Adrenal gland (tissue), 12 donors: Measurements from ENCODE around the gene MAGI1. TPM values are rescaled to one million over a fixed set of nuclear protein-coding genes. Genes with fewer than 3 reads are reported as not detected.

ENCODE experiments used
- DNase-seq, 7 donors: peaks; one replicate each; pipeline ENCODE4 v3.0.0-alpha.2; 2019 to 2020
- H3K27ac ChIP-seq, 5 donors: fragments of 200-600 bp; sonication (generic) in 4 of 5; 1 replicate in 3 of 5; 2 replicates in 2 of 5; pipeline versions ENCODE4 v1.5.1 to v1.8.0; 2016 to 2020; ENCODE audit warnings: mild to moderate bottlenecking in 1 of 5
- H3K27me3 ChIP-seq: fragments of 200-600 bp; 2 replicates; pipeline ENCODE4 v1.8.0; 2021
- H3K36me3 ChIP-seq, 2 donors: fragments of 200-600 bp; replicated peaks in 1 of 2; 1 replicate in 1 of 2; 2 replicates in 1 of 2; pipeline versions ENCODE4 v1.5.1 to v1.8.0; 2018 to 2022
- H3K4me1 ChIP-seq, 2 donors: fragments of 200-600 bp; replicated peaks in 1 of 2; 1 replicate in 1 of 2; 2 replicates in 1 of 2; pipeline versions ENCODE4 v1.5.1 to v1.8.0; 2018 to 2021
- H3K4me3 ChIP-seq, 4 donors: fragments of 200-600 bp; sonication (generic) in 3 of 4; one replicate each; pipeline ENCODE4 v1.5.1; 2016 to 2018
- H3K9me3 ChIP-seq, 3 donors: fragments of 200-600 bp; sonication (generic) in 1 of 3; replicated peaks in 1 of 3; 1 replicate in 2 of 3; 2 replicates in 1 of 3; pipeline versions ENCODE4 v1.5.1 to v1.8.0; 2016 to 2021
- POLR2A ChIP-seq, 2 donors: fragments of 450-650 bp; IDR thresholded peaks; one replicate each; pipeline ENCODE4 v1.6.1; 2017; ENCODE audit warnings: antibody characterized with exemption in 2 of 2, mild to moderate bottlenecking in 2 of 2, moderate library complexity in 1 of 2
- WGBS, 4 donors: extraction: QIAGEN DNeasy Blood & Tissue Kit in 2 of 4; methylation state at CpG; one replicate each; pipeline versions ENCODE4 v1.1.5 to v1.1.7; 2013 to 2017; 5-methylcytosine and 5-hydroxymethylcytosine counted together
- intact Hi-C, 2 donors: fragments of 100-400 bp; cut with DNase I; formaldehyde crosslinking; loops; one replicate each; pipeline versions ENCODE4 v1.14.1 to v1.15.0; 2022 to 2023
- polyA plus RNA-seq, 3 donors: library from polyadenylated mRNA; stranded (reverse); fragments of 200-250 nt in 2 of 3; fragments of 350-450 nt in 1 of 3; fragmentation: Illumina TruSeq in 1 of 3; extraction: RNeasy Lipid Tissue Mini Kit (QIAGEN cat#74804) in 1 of 3; gene quantifications; one replicate each; pipeline ENCODE4 v1.2.3, GENCODE V29; 2013 to 2014
- total RNA-seq, 9 donors: library from RNA; depleted of rRNA in 4 of 9; stranded (reverse); fragments of >200 nt in 4 of 9; fragments of 120-200 nt in 1 of 9; fragmentation: NEBNext Ultra II Directional in 1 of 9; extraction: Animal tissue kit (Norgen Biotek cat#: 25700) in 1 of 9; gene quantifications; one replicate each; pipeline versions ENCODE4 v1.1.0 to v1.2.4, GENCODE V29; 2013 to 2023
- TF ChIP-seq, protein P1 (sequence below), 6 experiments: fragments of 450-650 bp in 4 of 6; fragments of 200-600 bp in 2 of 6; sonication (generic) in 1 of 6; IDR thresholded peaks; 1 replicate in 5 of 6; 2 replicates in 1 of 6; pipeline versions ENCODE4 v1.5.1 to v1.8.0; 2016 to 2021; ENCODE audit warnings: antibody characterized with exemption in 6 of 6, mild to moderate bottlenecking in 2 of 6, moderate library complexity in 1 of 6
- donor health status: healthy with polysubstance abuse.
- donor health status: Bipolar disorder and iron deficiency.
- donor health status: DM: yes; HTN: yes; CAD: no.
- donor health status: DM: no; HTN: no; CAD: no.
- donor health status: DM: no; HTN: no; CAD: no.
- donor health status: DM: yes; HTN: yes; CAD: no.

Gene MAGI1
- total and polyA plus RNA-seq, 12 donors, result 4.8 to 31.6 (median 18.5) TPM

DNA sequence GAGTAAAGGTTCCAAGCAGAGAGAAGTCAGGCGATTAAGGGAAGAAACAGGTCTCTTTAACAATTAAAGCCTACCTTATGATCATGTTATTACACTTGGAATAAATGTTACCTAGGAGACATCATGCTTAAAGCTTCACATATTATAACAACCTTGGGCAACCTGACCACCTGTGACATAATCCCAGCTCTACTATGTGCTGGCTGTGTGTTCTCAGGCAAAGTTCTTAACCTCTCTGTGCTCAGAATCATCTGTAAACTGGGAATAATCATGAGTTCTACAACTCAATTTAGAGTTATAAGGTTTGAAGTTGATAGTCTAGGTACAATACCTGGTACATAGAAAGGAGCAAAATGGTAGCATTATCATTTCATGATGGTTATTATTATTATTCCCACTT, 159.3 kb downstream of the MAGI1 start:
- no peaks in the 10 kb centered on the region for H3K9me3 ChIP-seq
- H3K4me1 ChIP-seq, result peaks cover 0 to 12% of the 10 kb centered on the region in 2 donors
- no peak for DNase-seq
- intact Hi-C loops, result no loop called here
- no peaks in the 10 kb centered on the region for H3K27me3 ChIP-seq
- no peak overlapping the region for H3K4me3 ChIP-seq
- TF ChIP-seq, protein P1, sequence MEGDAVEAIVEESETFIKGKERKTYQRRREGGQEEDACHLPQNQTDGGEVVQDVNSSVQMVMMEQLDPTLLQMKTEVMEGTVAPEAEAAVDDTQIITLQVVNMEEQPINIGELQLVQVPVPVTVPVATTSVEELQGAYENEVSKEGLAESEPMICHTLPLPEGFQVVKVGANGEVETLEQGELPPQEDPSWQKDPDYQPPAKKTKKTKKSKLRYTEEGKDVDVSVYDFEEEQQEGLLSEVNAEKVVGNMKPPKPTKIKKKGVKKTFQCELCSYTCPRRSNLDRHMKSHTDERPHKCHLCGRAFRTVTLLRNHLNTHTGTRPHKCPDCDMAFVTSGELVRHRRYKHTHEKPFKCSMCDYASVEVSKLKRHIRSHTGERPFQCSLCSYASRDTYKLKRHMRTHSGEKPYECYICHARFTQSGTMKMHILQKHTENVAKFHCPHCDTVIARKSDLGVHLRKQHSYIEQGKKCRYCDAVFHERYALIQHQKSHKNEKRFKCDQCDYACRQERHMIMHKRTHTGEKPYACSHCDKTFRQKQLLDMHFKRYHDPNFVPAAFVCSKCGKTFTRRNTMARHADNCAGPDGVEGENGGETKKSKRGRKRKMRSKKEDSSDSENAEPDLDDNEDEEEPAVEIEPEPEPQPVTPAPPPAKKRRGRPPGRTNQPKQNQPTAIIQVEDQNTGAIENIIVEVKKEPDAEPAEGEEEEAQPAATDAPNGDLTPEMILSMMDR (IDR thresholded peaks at IDR 0.05), result no peak
- TF ChIP-seq POLR2A (IDR thresholded peaks at IDR 0.05), result no peak
- no peaks in the 10 kb centered on the region for H3K36me3 ChIP-seq
- WGBS, 4 donors, result 84 to 96% (median 93%) methylated on average over 1 of the region's 1 CpG
- no peak overlapping the region for H3K27ac ChIP-seq

DNA sequence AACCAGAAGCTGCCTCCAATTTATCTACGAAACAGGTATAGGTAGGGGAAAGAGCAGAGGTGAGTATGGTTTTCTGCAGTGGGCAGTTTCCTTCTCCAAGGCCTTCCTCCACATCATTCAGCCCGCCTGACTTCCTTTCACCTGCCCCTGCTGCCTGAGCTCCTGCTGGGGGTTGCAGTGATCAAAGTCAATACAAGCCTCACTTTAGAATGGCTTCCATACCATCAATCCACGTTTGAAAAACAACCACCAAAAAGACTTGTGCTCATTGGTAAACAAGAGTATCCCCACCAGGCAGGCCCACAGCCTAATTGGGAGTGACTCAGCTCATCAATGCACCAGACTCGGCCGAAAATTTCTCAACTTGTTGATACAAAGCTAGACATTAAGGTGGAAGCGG, 159.9 kb downstream of the MAGI1 start:
- WGBS, 4 donors, result 81 to 91% (median 85%) methylated on average over 6 of the region's 6 CpGs

DNA sequence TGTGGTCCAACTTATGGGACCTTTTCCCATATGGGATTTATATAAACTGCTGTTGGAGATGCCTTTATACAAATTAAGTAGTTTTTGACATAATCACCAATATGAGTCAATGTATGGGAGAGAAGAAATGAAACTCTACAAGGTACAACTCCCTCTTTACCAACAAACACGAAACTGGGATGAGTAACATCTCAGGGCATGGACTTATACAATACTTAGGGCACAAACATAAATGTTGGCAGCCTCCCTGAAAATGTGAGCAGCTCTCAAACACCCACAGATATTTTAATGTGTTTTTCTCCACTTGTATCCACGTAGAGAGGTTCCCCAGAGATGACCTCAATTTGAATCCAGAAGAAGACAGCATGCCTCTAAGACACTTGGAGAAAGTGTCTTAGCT, 161.6 kb downstream of the MAGI1 start:
- DNase-seq, result no peak
- no peak for TF ChIP-seq POLR2A (IDR thresholded peaks at IDR 0.05)
- TF ChIP-seq, protein P1 (IDR thresholded peaks at IDR 0.05), result no peak
- WGBS, 4 donors, result 85 to 96% (median 88%) methylated on average over 2 of the region's 2 CpGs
- no peak overlapping the region for H3K4me3 ChIP-seq
- intact Hi-C loops, result no loop called here
- H3K36me3 ChIP-seq, result no peaks in the 10 kb centered on the region
- H3K27ac ChIP-seq, result no peak overlapping the region
- peaks cover 0 to 12% of the 10 kb centered on the region in 2 donors for H3K4me1 ChIP-seq
- H3K27me3 ChIP-seq, result no peaks in the 10 kb centered on the region
- no peaks in the 10 kb centered on the region for H3K9me3 ChIP-seq

More for the DNA sequence above, 159.9 kb downstream of the MAGI1 start:
- intact Hi-C loops, result no loop called here
- TF ChIP-seq, protein P1 (IDR thresholded peaks at IDR 0.05), result no peak
- no peak for TF ChIP-seq POLR2A (IDR thresholded peaks at IDR 0.05)
- H3K36me3 ChIP-seq, result no peaks in the 10 kb centered on the region
- H3K27ac ChIP-seq, result no peak overlapping the region
- H3K9me3 ChIP-seq, result no peaks in the 10 kb centered on the region
- H3K4me3 ChIP-seq, result no peak overlapping the region
- DNase-seq, result no peak
- H3K27me3 ChIP-seq, result no peaks in the 10 kb centered on the region
- peaks cover 0 to 12% of the 10 kb centered on the region in 2 donors for H3K4me1 ChIP-seq

DNA sequence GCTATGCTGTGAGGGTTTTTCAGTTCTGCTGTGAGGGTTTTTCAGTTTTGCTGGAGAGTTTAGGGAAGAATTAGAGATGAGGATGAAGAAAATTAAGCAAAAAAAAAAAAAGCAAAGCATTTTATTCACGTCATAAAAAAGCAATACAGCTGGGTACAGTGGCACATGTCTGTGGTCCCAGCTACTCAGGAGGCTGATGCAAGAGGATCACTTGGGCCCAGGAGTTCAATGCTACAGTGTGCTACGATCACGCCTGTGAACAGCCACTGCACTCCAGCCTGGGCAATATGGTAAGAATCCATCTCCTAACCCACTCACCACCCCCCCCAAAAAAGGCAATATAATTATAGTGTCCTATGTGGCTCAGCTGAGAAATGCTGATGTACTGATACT, 162.7 kb downstream of the MAGI1 start:
- no peaks in the 10 kb centered on the region for H3K9me3 ChIP-seq
- TF ChIP-seq, protein P1 (IDR thresholded peaks at IDR 0.05), result no peak
- no peak for TF ChIP-seq POLR2A (IDR thresholded peaks at IDR 0.05)
- no peak overlapping the region for H3K27ac ChIP-seq
- 86 to 96% (median 89%) methylated on average over 3 of the region's 3 CpGs for whole genome bisulfite sequencing, 4 donors
- DNase-seq, result no peak
- H3K36me3 ChIP-seq, result no peaks in the 10 kb centered on the region
- intact Hi-C loops, result no loop called here
- no peak overlapping the region for H3K4me3 ChIP-seq
- no peaks in the 10 kb centered on the region for H3K27me3 ChIP-seq
- H3K4me1 ChIP-seq, result peaks cover 0 to 12% of the 10 kb centered on the region in 2 donors
